BE2C (cell line): ENCODE results near the gene RAD23A. TPM values are rescaled to one million over a fixed set of nuclear protein-coding genes. Genes with fewer than 3 reads are reported as not detected.

Experiments used
- DNase-seq: peaks from one replicate; pipeline ENCODE4 v3.0.0-alpha.2; 2020
- H3K27me3 ChIP-seq: fragments of 250-450 bp; sonication (Bioruptor Pico); 2 replicates; pipeline ENCODE4 v1.5.1; 2020; ENCODE audit warnings: mild to moderate bottlenecking
- H3K36me3 ChIP-seq: fragments of 250-450 bp; sonication (Bioruptor Pico); 2 replicates; pipeline ENCODE4 v1.5.1; 2020; ENCODE audit warnings: mild to moderate bottlenecking
- H3K4me1 ChIP-seq: fragments of 250-450 bp; sonication (Bioruptor Pico); 2 replicates; pipeline ENCODE4 v1.5.1; 2020
- H3K4me3 ChIP-seq: 2 replicates; pipeline ENCODE4 v1.5.1; 2011; ENCODE audit warnings: low read depth, low read length
- H3K9me3 ChIP-seq: fragments of 250-450 bp; sonication (Bioruptor Pico); 2 replicates; pipeline ENCODE4 v1.5.1; 2020
- polyA plus RNA-seq: library from polyadenylated mRNA; unstranded; fragments of >200 nt; gene quantifications from one replicate; pipeline ENCODE4 v1.2.1, GENCODE V29; 2012; ENCODE audit warnings: low read depth, missing spikeins; ENCODE audit not compliant: insufficient read length, insufficient read depth
- TF ChIP-seq, protein P1 (sequence below): IDR thresholded peaks from 2 replicates; pipeline ENCODE4 v1.5.1; 2012; ENCODE audit warnings: mild to moderate bottlenecking, low read depth, low read length

The RAD23A gene
- polyA plus RNA-seq: 407 TPM

DNA sequence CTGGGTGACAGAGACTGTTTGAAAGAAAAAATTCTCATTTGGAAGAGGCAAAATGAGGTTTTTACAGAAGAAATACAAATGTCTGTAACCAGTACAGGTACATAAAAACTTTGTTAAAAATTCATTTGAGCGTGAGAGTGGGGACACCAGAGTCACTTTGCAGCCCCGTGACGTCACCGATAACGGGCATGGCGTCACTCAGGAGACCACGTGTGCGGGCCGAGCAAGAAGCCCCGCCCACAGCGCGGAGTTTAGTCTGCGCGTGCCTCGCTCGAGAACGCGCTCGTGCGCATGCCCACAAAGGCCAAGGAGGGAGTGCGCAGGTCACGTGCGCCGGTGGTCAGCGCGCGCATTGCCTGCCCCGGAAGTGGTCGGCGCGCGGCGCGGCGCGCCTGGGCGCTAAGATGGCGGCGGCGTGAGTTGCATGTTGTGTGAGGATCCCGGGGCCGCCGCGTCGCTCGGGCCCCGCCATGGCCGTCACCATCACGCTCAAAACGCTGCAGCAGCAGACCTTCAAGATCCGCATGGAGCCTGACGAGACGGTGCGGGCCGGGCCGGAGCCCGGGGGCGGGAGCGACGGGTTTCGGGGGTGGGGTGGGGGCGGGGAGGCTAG is at the start of gene RAD23A:
Gene RAD23A, plus strand, starts transcription at position 384 of the 613 bp plus-strand sequence. Its CDS starts 87 bp downstream, at position 471.
- peaks cover 81% of the 10 kb centered on the region for H3K36me3 ChIP-seq
- TF ChIP-seq, protein P1, sequence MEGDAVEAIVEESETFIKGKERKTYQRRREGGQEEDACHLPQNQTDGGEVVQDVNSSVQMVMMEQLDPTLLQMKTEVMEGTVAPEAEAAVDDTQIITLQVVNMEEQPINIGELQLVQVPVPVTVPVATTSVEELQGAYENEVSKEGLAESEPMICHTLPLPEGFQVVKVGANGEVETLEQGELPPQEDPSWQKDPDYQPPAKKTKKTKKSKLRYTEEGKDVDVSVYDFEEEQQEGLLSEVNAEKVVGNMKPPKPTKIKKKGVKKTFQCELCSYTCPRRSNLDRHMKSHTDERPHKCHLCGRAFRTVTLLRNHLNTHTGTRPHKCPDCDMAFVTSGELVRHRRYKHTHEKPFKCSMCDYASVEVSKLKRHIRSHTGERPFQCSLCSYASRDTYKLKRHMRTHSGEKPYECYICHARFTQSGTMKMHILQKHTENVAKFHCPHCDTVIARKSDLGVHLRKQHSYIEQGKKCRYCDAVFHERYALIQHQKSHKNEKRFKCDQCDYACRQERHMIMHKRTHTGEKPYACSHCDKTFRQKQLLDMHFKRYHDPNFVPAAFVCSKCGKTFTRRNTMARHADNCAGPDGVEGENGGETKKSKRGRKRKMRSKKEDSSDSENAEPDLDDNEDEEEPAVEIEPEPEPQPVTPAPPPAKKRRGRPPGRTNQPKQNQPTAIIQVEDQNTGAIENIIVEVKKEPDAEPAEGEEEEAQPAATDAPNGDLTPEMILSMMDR: no peak
- no peaks in the 10 kb centered on the region; the same call in 1 of the 2 replicates for H3K4me1 ChIP-seq
- no peaks in the 10 kb centered on the region for H3K9me3 ChIP-seq
- peak within 1 kb of the TSS; percentile 82 for H3K4me3 ChIP-seq
- H3K27me3 ChIP-seq: no peaks in the 10 kb centered on the region
- peak; percentile 99 for DNase-seq

DNA sequence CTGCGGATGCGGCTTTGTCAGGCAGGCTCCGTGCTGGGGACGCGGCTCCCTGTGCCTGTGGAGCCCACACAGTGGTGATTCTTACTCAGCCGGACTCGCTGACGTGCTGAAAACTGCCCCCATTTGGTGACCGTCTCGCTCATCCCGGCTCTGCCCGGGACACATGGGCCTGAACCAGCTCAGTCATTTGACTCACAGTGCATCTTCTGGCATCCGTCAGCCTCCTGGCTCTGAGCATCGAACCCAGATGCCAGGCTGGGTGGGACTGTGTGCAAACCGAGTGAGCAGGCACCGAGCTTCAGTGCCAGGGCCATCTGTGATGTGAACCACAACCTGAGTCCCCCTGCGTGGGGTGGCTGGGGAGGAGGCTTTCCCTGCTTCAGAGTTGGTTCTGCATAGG is 49.2 kb upstream of the RAD23A start:
- DNase-seq: no peak
- Histone ChIP-seq H3K4me1 (no peaks in the 10 kb centered on the region), H3K4me3 (no peak overlapping the region), H3K9me3 (no peaks in the 10 kb centered on the region), H3K27me3 (no peaks in the 10 kb centered on the region), H3K36me3 (no peaks in the 10 kb centered on the region)
- TF ChIP-seq, protein P1: no peak

DNA sequence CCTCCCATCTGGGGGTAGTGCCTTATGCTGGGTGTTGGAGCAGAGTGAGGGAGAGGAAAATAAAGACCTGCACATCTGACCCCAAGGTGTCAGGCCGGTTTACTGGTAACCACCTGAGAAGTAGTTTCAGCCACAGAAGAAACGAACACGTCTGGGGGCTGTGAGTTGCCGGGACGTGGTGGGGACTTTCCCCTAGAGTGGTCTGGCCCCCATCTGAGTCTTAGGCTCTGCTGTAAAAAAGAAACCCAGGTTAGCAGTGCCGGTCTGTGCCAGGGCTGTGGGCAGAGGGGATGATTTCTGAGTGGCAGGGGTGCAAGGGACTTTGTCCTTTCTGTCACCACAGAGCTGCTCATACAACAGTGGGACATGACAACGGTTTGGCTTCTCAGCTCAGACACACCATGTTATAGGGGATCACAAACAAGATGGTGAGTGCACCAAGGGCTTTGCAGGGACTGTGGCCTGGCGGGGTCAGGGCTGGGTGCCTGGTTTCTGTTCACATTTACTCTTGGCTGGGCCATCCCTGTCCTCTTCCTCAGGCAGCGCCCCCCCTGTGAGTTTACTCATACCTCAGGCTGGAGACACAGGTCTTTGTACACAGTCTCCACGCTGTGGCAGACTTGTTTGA is 45.7 kb upstream of the RAD23A start:
- TF ChIP-seq, protein P1: no peak
- no peaks in the 10 kb centered on the region for H3K36me3 ChIP-seq
- no peak overlapping the region for H3K4me3 ChIP-seq
- DNase-seq: no peak
- no peaks in the 10 kb centered on the region for H3K27me3 ChIP-seq
- no peaks in the 10 kb centered on the region for H3K4me1 ChIP-seq
- H3K9me3 ChIP-seq: no peaks in the 10 kb centered on the region

DNA sequence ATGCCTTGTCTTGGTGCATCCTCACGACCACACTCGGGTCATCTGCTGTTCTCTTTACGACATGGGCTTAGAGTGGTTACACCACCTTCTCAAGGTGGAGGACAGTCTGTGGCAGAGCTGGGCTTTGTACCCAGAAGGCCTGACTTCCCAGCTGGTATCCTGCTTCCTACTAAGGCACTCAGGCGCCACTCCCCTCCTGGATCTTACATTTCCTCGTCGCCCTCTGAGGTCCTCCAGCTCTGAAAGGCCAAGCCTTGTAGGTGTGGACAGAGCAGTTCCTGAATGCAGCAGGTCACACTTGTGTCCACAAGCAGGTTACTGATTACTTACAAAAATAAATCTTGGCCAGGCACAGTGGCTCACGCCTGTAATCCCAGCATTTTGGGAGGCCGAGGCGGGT is 38.5 kb upstream of the RAD23A start:
- H3K4me1 ChIP-seq: no peaks in the 10 kb centered on the region
- no peaks in the 10 kb centered on the region for H3K9me3 ChIP-seq
- no peak overlapping the region for H3K4me3 ChIP-seq
- H3K36me3 ChIP-seq: no peaks in the 10 kb centered on the region
- TF ChIP-seq, protein P1: no peak
- no peak for DNase-seq
- H3K27me3 ChIP-seq: no peaks in the 10 kb centered on the region

DNA sequence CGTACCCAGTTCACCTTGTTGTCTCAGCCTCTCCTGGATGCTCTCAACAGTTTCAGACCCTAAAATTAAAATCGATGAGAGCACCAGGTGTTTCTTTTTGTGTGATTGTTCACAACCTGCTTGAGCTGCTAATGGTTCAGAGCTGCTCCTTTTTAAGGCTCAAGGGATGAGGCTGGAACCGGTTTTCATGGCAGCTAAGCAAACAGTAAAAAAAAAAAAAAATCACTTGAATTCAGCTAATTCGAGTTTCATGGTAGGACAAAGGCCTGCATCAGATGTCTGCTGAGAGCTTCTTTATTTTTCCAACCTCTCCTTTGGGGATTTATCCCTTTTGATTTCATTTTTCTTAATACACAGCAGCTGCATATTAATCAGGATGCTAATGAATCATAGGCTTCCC is 33.1 kb upstream of the RAD23A start:
- Histone ChIP-seq H3K4me1 (peaks cover 11% of the 10 kb centered on the region), H3K9me3 (no peaks in the 10 kb centered on the region), H3K27me3 (no peaks in the 10 kb centered on the region), H3K4me3 (peak overlapping the region; percentile 38), H3K36me3 (no peaks in the 10 kb centered on the region)
- TF ChIP-seq, protein P1: no peak
- DNase-seq: no peak

DNA sequence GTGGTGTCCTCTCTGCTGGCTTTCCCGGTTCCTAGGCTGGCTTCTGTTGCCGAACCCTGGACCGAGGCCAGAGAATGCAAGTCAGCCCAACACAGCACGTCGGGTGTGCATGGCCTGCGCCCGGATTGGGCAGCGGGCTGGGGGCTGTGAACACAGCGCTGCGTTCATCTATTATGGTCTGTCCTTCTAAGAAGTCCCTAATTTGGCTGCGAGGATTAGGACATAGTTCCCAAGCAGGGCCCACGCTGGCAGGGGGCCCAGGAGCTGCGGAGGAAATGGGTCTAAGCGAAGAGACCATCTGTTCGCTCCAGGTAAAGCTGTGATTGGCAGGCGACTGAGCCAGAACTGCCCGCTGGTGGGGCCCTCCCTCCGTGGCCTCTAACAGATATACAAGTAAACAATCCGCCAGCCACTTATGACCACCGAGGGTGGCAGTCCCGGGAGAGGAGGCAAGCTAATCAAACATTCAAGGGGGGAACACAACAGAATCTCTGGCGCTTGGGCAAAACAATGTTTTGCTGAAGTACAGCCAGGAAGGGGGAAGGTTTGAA is 32.6 kb upstream of the RAD23A start:
- Histone ChIP-seq H3K27me3 (no peaks in the 10 kb centered on the region), H3K4me1 (peaks cover 11% of the 10 kb centered on the region), H3K9me3 (no peaks in the 10 kb centered on the region), H3K36me3 (no peaks in the 10 kb centered on the region), H3K4me3 (peak overlapping the region; percentile 38)
- peak; percentile 77 for DNase-seq
- TF ChIP-seq, protein P1: no peak
